HG03103 (cell line): ENCODE data around the gene HTR1D.
"Not testable (repeated sequence)": the region's sequence is repeated elsewhere in the genome, so short reads cannot be mapped to it uniquely, and the experiment has no call there.

Experiments
- ATAC-seq: cut with Tn5 transposase; IDR thresholded peaks from one replicate; pipeline ENCODE4 v1.9.1; 2021; ENCODE audit warnings: low read depth; ENCODE audit not compliant: unreplicated experiment

The HTR1D gene

DNA sequence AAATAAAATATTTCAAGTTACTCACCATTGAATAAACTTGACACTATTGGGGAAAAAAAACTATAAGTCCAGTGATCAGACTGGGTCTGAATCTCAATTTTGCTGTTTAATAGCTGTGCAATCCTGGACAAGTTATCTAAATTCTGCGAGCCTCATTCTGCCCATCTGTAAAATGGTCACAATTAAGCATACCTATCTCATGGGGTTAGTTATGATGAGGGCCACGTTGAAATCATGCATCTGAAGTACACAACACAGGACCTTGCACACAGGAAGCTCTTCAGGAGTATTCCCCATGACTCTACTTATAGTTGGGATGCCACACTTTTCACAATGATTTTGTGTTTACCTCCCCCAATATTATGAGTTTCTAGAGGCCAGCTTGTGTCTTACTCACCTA lies 3.8 kb upstream of the HTR1D start:
- ATAC-seq: no peak

- no peak for ATAC-seq
Observed at GRCh38 chr1:23216771-23217420, 406 bp downstream of the HTR1D start.

GRCh38 chr1:23215751-23216449 lies 1.4 kb downstream of the HTR1D start:
- no peak for ATAC-seq

GRCh38 chr1:23215291-23215690 lies 2.0 kb downstream of the HTR1D start:
- no peak for ATAC-seq

DNA sequence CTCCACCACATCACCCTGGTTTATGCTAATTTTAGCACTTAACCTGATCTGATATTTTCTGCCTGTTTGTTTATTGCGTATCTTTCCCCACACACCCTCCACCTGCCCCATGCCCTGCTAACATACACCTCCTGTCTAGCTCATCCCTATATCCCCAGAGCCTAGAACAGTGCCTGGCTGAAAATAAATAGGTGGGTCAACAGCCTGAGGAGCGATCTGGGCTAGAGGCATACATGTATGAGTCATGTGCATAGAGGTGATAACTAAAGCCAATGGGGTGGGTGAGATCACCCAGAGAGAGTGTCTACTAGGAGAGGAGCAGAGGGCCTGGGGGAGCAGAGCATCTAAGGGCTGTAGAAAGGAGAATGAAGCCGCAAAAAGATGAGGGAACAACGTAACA lies 2.7 kb downstream of the HTR1D start:
- ATAC-seq: no peak

GRCh38 chr1:23211955-23212354 lies 5.3 kb downstream of the HTR1D start:
- no peak for ATAC-seq

- ATAC-seq: no peak
Observed at GRCh38 chr1:23210963-23211362, 6.3 kb downstream of the HTR1D start.

DNA sequence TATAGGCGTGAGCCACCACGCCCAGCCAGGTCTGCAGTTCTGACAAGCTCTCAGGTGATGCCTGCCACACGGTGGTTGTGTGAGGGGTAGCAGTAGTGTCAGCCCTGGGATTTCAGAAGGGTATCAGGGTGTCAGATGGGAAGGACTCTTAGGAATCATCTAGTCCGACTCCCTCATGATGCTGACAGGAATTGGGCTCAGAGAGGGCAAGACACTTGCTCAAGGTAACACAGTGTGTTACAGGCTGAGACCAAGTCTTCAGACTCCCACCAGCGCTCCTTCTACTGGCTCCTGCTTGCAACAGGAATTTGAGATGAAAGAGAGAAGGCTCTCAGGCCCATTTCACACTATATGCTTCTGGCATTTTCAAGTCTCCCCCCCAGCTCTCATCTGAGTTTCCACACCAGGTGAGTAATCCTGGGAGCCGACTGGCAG lies 6.9 kb downstream of the HTR1D start:
- no peak for ATAC-seq

GRCh38 chr1:23209770-23210169 lies 7.5 kb downstream of the HTR1D start:
- no peak for ATAC-seq

GRCh38 chr1:23208527-23208926 lies 8.8 kb downstream of the HTR1D start:
- no peak for ATAC-seq

DNA sequence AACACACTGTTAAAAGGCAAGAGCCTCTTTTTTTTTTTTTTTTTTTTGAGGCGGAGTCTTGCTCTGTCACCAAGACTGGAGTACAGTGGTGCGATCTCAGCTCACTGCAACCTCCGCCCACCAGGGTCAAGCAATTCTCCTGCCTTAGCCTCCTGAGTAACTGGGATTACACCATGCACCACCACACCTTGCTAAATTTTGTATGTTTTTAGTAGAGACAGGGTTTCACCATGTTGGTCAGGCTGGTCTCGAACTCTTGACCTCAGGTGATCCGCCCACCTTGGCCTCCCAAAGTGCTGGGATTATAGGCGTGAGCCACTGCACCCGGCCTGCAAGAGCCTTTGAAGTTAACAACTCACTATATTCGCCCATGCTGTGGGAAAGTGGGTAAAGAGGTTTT lies 9.6 kb downstream of the HTR1D start:
- not testable (repeated sequence) for ATAC-seq

DNA sequence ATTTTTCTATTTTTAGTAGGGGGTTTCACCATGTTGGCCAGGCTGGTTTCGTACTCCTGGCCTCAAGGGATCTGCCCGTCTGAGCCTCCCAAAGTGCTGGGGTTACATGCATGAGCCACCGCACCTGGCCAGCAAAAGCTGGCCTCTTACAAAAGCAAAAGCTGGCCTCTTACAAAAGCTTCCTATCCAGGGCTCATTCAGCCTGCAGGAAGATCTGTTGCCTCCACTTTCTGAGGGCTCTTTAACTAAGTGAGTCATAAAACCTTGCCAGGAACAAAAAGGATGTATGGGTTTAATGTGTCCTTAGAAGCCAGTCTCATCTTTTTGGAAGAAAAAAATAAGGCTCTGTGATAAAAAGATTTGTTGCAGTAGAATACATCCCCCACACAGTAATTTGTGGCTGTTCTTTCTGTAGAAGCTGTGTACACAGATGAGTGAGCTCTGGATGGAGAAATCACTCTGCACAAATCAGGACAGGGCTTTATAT lies 15.0 kb downstream of the HTR1D start:
- ATAC-seq: no peak

DNA sequence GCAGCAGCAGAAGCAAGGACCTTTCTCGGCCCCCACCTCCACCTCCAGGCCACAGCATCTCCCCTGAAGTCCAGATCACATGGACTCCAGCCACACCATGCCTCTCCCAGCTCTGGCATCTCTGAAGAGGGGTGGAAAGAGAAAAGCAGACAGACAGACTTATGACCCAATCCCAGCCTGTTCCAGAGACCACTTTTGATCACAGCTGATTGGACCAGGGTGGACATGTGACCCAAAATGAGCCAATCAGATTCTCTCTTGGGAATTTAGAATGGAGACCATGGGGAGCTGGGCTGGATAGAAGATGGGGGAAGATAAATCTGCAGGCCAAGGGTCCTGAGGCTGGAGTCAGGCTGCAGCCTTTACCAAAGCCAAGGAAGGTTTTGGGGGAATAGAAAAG lies 16.4 kb downstream of the HTR1D start:
- no peak for ATAC-seq

- no peak for ATAC-seq
Observed at GRCh38 chr1:23198373-23198772, 18.9 kb downstream of the HTR1D start.

DNA sequence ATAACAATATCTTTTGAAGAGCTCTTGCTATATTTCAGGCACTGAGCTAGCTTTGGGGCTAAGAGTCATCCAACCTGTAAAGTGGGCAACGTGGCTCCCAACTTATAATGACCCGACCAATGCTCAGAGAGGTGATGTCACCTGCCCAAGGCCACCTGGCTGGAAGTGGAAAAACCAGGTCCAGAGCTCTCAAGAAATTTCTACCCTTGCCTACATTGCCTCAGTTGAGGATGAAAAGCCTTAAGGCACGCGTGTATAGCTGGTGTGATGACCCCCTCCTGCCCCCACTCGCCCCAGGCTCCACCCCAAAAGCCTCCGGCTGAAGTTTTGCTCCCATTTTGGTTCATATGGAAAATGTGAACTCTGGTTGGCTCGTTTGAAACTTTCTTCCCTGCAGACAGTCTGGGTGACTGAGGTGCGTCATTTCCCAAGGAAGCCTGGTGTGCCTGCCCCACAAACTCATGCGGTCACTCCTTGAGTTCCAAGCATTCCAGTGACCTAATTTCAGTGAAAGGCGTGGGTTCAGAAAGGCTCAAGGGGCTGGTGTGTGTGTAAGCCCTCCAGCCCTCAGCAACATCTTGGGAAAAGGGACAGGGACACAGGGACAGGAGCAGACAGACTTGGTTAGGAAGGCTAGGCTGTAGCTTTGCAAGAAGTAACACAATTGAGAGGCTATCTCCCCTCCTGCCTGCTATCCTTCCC lies 20.5 kb downstream of the HTR1D start:
- no peak for ATAC-seq

DNA sequence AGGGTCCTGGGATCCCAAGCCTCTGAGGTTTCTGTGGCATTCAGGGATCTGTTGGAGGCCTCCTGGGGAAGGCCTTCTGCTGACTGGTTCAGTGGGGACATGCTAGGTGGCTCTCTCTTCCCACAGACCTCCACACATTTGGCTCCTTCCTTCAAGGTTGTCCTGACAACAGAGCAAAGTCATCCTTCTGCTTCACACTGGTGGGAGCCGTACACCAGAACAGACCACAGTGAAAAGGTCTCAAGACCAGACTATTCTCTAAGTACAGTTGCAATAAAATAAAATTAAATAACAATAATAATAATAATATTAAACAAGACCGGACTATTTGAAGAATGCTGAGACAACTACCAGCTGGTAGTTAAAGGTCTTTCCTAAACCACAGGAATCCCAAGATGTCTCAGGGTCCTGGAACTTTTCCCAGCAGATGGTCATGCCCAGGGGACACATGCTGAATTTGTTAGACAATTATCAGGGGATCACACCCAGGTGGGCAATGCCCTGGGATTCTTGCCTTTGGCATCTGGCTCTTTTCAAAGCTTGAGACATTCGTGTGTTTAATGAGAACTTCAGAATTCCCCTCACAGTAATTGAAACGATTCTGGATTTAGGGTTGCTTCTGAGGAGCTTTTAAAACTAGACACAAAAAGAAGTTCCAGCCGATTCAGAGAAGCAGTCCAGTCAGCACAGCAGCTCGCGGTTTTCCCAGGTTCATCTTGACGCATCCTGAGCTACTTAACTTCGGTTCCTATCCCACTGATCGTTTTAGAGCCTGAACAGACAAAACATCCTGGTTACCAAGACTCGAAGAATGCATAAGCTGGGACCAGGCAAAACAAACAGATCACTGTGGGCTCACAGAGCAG lies 22.9 kb downstream of the HTR1D start:
- no peak for ATAC-seq

DNA sequence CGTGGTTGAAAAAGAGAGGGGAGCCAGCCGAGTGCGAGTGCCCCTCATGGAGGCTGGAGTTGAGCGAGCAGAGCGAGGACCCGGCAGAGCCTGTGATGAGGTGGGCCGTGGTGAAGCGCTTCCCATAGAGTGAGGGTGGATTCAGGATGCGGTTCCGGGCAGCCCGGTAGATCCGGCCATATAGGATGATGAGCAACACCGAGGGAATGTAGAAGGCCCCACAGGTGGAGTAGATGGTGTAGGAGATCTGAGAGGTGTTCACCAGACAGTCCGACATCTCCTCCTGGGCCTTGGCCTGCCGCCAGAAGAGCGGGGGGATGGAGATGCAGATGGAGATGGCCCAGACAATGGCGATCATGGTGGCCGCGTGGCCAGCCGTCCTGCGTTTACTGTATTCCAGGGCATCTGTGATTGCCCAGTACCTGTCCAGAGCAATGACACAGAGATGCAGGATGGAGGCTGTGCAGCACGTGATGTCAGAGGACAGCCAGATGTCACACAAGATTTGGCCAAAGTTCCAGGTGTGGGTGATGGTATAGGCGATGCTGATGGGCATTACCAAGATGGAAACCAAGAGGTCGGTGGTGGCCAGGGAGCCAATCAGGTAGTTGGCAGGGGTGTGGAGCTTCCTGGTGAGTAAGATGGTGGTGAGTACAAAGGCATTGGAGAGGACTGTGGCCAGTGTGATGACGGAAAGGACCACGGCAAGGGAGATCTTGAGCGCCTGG lies 23.7 kb downstream of the HTR1D start:
- ATAC-seq: no peak

DNA sequence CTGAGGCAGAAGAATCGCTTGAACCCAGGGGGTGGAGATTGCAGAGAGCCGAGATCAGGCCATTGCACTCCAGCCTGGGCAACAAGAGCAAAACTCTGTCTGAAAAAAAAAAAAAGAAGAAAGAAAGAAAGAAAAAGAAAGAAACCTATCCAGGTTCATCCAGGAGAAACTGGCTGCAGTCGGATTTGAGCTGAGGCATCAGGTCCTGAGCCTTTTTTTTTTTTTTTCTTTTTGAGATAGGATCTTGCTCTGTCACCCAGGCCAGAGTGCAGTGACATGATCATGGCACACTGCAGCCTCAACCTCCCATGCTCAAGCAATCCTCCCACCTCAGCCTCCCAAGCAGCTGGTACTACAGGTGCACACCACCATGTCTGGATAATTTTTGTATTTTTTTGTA lies 26.1 kb downstream of the HTR1D start:
- ATAC-seq: no peak

GRCh38 chr1:23188936-23189452 lies 28.3 kb downstream of the HTR1D start:
- not testable (repeated sequence) for ATAC-seq

DNA sequence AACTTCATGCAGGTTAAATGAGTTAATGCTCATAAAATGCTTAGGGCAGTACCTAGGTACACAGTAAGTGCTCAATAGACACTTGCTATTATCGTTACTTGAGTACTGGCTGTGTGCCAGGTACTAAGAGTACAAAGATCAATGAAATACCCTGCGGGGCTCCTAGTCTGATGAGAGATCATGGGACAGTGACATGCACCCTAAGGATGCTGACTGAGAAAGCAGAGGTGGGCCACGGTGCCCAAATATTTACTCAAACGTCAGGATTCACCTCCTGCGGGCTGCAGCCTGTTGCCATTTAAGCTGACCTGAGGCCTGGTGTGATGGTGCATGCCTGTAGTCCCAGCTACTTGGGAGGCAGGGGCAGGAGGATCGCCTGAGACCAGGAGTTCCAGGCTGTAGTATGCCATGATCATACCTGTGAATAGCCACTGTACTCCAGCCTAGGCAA lies 28.8 kb downstream of the HTR1D start:
- ATAC-seq: no peak
